ENCODE measurements around the gene RIMKLB. TPM values are rescaled to one million over a fixed set of nuclear protein-coding genes. Genes with fewer than 3 reads are reported as not detected.

Gene RIMKLB
- total and polyA plus RNA-seq, 10 of the 15 experiments (the other 5 are each of a cell fraction or from before 2014, with no cell fraction given) = 0.15 to 0.83 (median 0.46) TPM

DNA sequence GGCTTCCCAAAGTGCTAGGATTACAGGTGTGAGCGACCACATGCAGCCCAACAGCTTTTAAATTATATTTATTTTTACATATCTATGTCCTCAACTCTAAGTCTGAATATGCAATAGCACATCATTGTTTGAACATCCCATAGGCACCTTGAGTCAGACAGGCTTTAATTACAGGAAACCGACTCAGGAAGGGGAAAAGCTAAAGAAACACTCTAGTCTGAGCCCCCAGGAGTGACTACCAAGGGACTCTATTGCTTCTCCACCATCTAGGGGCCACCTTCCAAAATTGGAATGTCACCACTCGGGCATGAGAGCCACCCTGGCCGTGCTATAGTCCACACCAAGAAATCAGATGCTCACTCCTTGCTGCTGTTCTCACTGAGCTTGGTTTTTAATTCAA is 21.1 kb upstream of the RIMKLB start (continued):
- TF ChIP-seq SKIL (IDR thresholded peaks at IDR 0.05; ENCODE audit: low read depth, poor library complexity, severe bottlenecking) (no peak), CREB1 (IDR thresholded peaks at IDR 0.05; ENCODE audit: low read depth) (no peak)

DNA sequence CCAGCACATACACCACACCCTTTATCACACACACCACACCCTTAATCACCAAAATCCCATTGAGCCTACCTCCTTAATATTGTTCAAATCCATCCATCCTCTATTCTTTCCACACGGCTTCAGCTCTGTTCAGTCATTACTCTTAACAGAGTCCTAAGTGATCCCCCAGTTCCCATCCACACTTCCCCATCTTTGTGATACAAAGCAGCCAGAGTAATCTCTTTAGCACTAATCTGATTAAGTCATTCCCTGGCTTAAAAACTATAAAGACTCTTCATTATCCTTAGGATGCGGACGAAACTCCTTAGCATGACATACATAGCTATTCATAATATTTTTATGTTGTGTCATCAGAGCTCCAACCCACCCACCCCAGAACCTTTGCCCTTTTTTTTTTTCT is 20.4 kb upstream of the RIMKLB start:
- Histone ChIP-seq H3K27me3 (replicated peaks in 1 of 2; ENCODE audit: control insufficient read depth in 2 of 2, insufficient read depth in 2 of 2, low read length in 1 of 2) (no peaks in the 10 kb centered on the region), H3K4me2 (ENCODE audit: control insufficient read depth, insufficient read depth) (no peak overlapping the region), H3K9me3 (replicated peaks; ENCODE audit: control insufficient read depth, insufficient read depth, low read length) (peaks cover 1% of the 10 kb centered on the region; the same call in 1 of the 3 replicates), H4K20me1 (ENCODE audit: control insufficient read depth, insufficient read depth) (no peaks in the 10 kb centered on the region), H3K4me1 (ENCODE audit: control insufficient read depth, insufficient read depth, low read length) (no peaks in the 10 kb centered on the region), H3K27ac (ENCODE audit: control insufficient read depth, insufficient read depth) (no peak overlapping the region), H3K79me2 (ENCODE audit: control insufficient read depth, insufficient read depth, low read length) (no peaks in the 10 kb centered on the region), H3K36me3 (ENCODE audit: control insufficient read depth in 2 of 2, insufficient read depth in 2 of 2, low read length in 1 of 2) (no peaks in the 10 kb centered on the region), H3K9ac (ENCODE audit: control insufficient read depth, insufficient read depth, low read length) (no peak overlapping the region), H2AFZ (ENCODE audit: control insufficient read depth, low read depth, low read length) (no peak overlapping the region), H3K4me3 (no peak overlapping the region)
- BruUV-seq (replicated peaks) = no TSS peak
- intact Hi-C loops (cut with micrococcal nuclease; ENCODE audit: unreplicated experiment) = no loop called here
- SMC1A ChIA-PET (ENCODE audit: uncharacterized antibody, unreplicated experiment) = interaction anchor here (0.9 to 2.4 kb wide), 10 partner anchors 17 to 372 kb away, joined by 3 to 10 read pairs (median 4); no protein-coding TSS in a partner anchor
- DNase-seq (ENCODE audit: low read depth, low spot score) (no peak), ATAC-seq (no peak), FAIRE-seq (no peak)
- TF ChIP-seq, protein P1, sequence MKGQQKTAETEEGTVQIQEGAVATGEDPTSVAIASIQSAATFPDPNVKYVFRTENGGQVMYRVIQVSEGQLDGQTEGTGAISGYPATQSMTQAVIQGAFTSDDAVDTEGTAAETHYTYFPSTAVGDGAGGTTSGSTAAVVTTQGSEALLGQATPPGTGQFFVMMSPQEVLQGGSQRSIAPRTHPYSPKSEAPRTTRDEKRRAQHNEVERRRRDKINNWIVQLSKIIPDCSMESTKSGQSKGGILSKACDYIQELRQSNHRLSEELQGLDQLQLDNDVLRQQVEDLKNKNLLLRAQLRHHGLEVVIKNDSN (IDR thresholded peaks at IDR 0.05; ENCODE audit: borderline replicate concordance, extremely low read length, insufficient read depth, low read depth, low read length) = no peak
- TF ChIP-seq TCF7 (IDR thresholded peaks at IDR 0.05; ENCODE audit: borderline replicate concordance) = no peak
- no peak for TF ChIP-seq CBX3 (IDR thresholded peaks at IDR 0.05; ENCODE audit: borderline replicate concordance, low read depth)
- TF ChIP-seq ZNF207 (IDR thresholded peaks at IDR 0.05; ENCODE audit: borderline replicate concordance) = no peak
- 72% methylated on average over 3 of the region's 3 CpGs for WGBS (ENCODE audit: insufficient coverage, insufficient replicate concordance, low lambda C conversion rate, missing lambda C conversion rate)
- POLR2A ChIA-PET = no interaction called here
- in situ Hi-C loops (cut with MboI) = no loop called here
- CTCF ChIA-PET = interaction anchor here (1.1 to 4.2 kb wide), 10 partner anchors 20 to 372 kb away, joined by 3 to 41 read pairs (median 6); no protein-coding TSS in a partner anchor
- RAD21 ChIA-PET (ENCODE audit: unreplicated experiment) = interaction anchor here (1.1 to 2.2 kb wide), 4 partner anchors 69 to 362 kb away, joined by 3 to 9 read pairs (median 6); no protein-coding TSS in a partner anchor
